MM.1S (cell line): ENCODE measurements around the gene LSM8.

Experiments used
- DNase-seq: peaks from one replicate; pipeline ENCODE4 v3.0.0-alpha.2; 2015
- H2AFZ ChIP-seq: fragments of 300-600 bp; sonication (generic); 2 replicates; pipeline ENCODE4 v1.6.0; 2016; ENCODE audit warnings: antibody characterized with exemption, low read length
- H3F3A ChIP-seq: fragments of 300-600 bp; sonication (generic); 2 replicates; pipeline ENCODE4 v1.6.1; 2016; ENCODE audit warnings: mild to moderate bottlenecking, antibody characterized with exemption, low read length, moderate library complexity, mixed read lengths; ENCODE audit not compliant: insufficient read depth
- H3K27ac ChIP-seq: fragments of 300-600 bp; sonication (generic); 2 replicates; pipeline ENCODE4 v1.5.1; 2016; ENCODE audit warnings: mild to moderate bottlenecking, low read length
- H3K27me3 ChIP-seq: fragments of 300-600 bp; sonication (generic); replicated peaks from 2 replicates; pipeline ENCODE4 v1.6.0; 2016; ENCODE audit warnings: low read length; ENCODE audit not compliant: insufficient read depth
- H3K36me3 ChIP-seq: fragments of 300-600 bp; sonication (generic); replicated peaks from 2 replicates; pipeline ENCODE4 v1.6.1; 2016; ENCODE audit warnings: mild to moderate bottlenecking, low read length, mixed read lengths; ENCODE audit not compliant: insufficient read depth
- H3K4me1 ChIP-seq: fragments of 300-600 bp; sonication (generic); 2 replicates; pipeline ENCODE4 v1.6.1; 2016; ENCODE audit warnings: low read length, mixed read lengths
- H3K4me2 ChIP-seq: fragments of 300-600 bp; sonication (generic); 2 replicates; pipeline ENCODE4 v1.6.0; 2016; ENCODE audit warnings: low read depth, low read length
- H3K4me3 ChIP-seq: fragments of 300-600 bp; sonication (generic); 2 replicates; pipeline ENCODE4 v1.5.1; 2016; ENCODE audit warnings: low read length, mixed read lengths
- H3K79me2 ChIP-seq: fragments of 300-600 bp; sonication (generic); 2 replicates; pipeline ENCODE4 v1.6.1; 2016; ENCODE audit warnings: mixed run types, low read length, mixed read lengths
- H3K9ac ChIP-seq: fragments of 300-600 bp; sonication (generic); 2 replicates; pipeline ENCODE4 v1.6.1; 2016; ENCODE audit warnings: low read length, mixed read lengths
- H3K9me2 ChIP-seq: fragments of 300-600 bp; sonication (generic); replicated peaks from 2 replicates; pipeline ENCODE4 v1.6.1; 2016; ENCODE audit warnings: mild to moderate bottlenecking, low read length, mixed read lengths; ENCODE audit not compliant: insufficient read depth
- H3K9me3 ChIP-seq: fragments of 300-600 bp; sonication (generic); replicated peaks from 2 replicates; pipeline ENCODE4 v1.6.1; 2016; ENCODE audit warnings: mild to moderate bottlenecking, low read length, mixed read lengths; ENCODE audit not compliant: insufficient read depth
- H4K20me1 ChIP-seq: fragments of 300-600 bp; sonication (generic); 2 replicates; pipeline ENCODE4 v1.6.1; 2016; ENCODE audit warnings: mild to moderate bottlenecking, low read length, moderate library complexity, mixed read lengths; ENCODE audit not compliant: insufficient read depth
- CTCF ChIP-seq: fragments of 300-600 bp; sonication (generic); IDR thresholded peaks from 2 replicates; pipeline ENCODE4 v1.5.1; 2016; ENCODE audit warnings: antibody characterized with exemption, low read length, mixed read lengths
- EZH2 ChIP-seq: fragments of 300-600 bp; sonication (generic); optimal IDR thresholded peaks from 2 replicates; pipeline ENCODE3; 2017; ENCODE audit warnings: low read depth, mild to moderate bottlenecking, antibody characterized with exemption, low read length, mixed read lengths
- EZH2phosphoT487 ChIP-seq: fragments of 300-600 bp; sonication (generic); IDR thresholded peaks from 2 replicates; pipeline ENCODE4 v1.6.1; 2018; ENCODE audit warnings: antibody characterized with exemption, low read length

The LSM8 gene

GRCh38 chr7:118214833-118215182 lies 30.8 kb downstream of the LSM8 start:
- no peak for DNase-seq
- Histone ChIP-seq H2AFZ (peak overlapping the region; percentile 78), H3K27ac (no peak overlapping the region), H3K4me1 (no peaks in the 10 kb centered on the region), H3K9ac (peak overlapping the region; percentile 18; the same call in 1 of the 2 replicates), H3K36me3 (no peaks in the 10 kb centered on the region), H4K20me1 (no peaks in the 10 kb centered on the region), H3K9me3 (no peaks in the 10 kb centered on the region), H3K4me3 (peak overlapping the region; percentile 66), H3K27me3 (no peaks in the 10 kb centered on the region), H3K9me2 (no peaks in the 10 kb centered on the region), H3K4me2 (peak overlapping the region; percentile 79), H3F3A (no peaks in the 10 kb centered on the region), H3K79me2 (no peaks in the 10 kb centered on the region)
- no peak for TF ChIP-seq EZH2phosphoT487
- TF ChIP-seq EZH2, result no peak
- TF ChIP-seq CTCF, result no peak

GRCh38 chr7:118217210-118217619 lies 33.3 kb downstream of the LSM8 start:
- no peak for DNase-seq
- no peak overlapping the region for H2AFZ ChIP-seq

GRCh38 chr7:118218413-118219156 lies 34.6 kb downstream of the LSM8 start:
- no peaks in the 10 kb centered on the region for H3F3A ChIP-seq
- no peaks in the 10 kb centered on the region for H3K9me3 ChIP-seq
- H3K27me3 ChIP-seq, result no peaks in the 10 kb centered on the region
- H3K9ac ChIP-seq, result no peak overlapping the region
- H3K36me3 ChIP-seq, result no peaks in the 10 kb centered on the region
- H3K4me1 ChIP-seq, result no peaks in the 10 kb centered on the region
- no peak for DNase-seq
- H3K27ac ChIP-seq, result no peak overlapping the region
- H3K4me2 ChIP-seq, result no peak overlapping the region
- no peaks in the 10 kb centered on the region for H4K20me1 ChIP-seq
- no peak overlapping the region for H3K4me3 ChIP-seq
- H2AFZ ChIP-seq, result no peak overlapping the region
- H3K79me2 ChIP-seq, result no peaks in the 10 kb centered on the region
- no peaks in the 10 kb centered on the region for H3K9me2 ChIP-seq
- no peak for TF ChIP-seq EZH2phosphoT487
- TF ChIP-seq CTCF, result no peak
- no peak for TF ChIP-seq EZH2

More at GRCh38 chr7:118217210-118217619, 33.3 kb downstream of the LSM8 start:
- no peaks in the 10 kb centered on the region for H3K27me3 ChIP-seq
- no peaks in the 10 kb centered on the region for H3K9me3 ChIP-seq
- no peak overlapping the region for H3K27ac ChIP-seq
- H3K4me2 ChIP-seq, result no peak overlapping the region
- no peaks in the 10 kb centered on the region for H3K9me2 ChIP-seq
- no peaks in the 10 kb centered on the region for H3F3A ChIP-seq
- TF ChIP-seq EZH2phosphoT487, result no peak
- no peak for TF ChIP-seq EZH2
- no peak for TF ChIP-seq CTCF
- H3K4me1 ChIP-seq, result no peaks in the 10 kb centered on the region
- H3K79me2 ChIP-seq, result no peaks in the 10 kb centered on the region
- no peak overlapping the region for H3K4me3 ChIP-seq
- H3K36me3 ChIP-seq, result no peaks in the 10 kb centered on the region
- H3K9ac ChIP-seq, result no peak overlapping the region
- H4K20me1 ChIP-seq, result no peaks in the 10 kb centered on the region
